Measurements from ENCODE around the gene IFT52.
A peak's percentile ranks its signal among the peaks of the same experiment; 100 is the strongest.

Gene IFT52

DNA sequence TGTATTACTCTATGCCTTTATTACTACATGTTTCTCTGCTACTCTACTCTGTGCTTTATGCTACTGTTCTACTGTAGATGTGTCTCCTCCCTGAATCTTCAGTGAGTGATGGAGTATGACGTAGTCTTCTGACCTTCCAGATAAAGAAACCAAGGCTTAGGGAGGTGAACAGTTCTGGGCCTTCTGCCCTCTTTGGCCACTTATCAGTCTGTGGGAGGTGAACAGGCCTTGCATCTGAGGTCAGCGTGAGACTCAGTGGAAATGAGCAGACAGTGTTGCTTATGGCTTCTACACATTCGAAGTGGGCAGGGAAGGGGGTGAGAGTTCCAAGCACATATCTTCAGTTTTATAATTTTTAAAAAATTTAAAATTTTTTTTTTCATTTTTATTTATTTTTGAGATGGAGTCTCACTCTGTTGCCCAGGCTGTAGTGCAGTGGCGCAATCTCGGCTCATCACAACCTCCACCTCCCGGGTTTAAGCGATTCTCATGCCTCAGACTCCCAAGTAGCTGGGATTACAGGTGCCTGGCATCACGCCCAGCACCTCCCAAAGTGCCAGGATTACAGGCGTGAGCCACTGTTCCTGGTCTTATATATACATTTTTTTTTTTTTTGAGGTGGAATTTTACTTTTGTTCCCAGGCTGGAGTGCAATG lies 100.3 kb downstream of the IFT52 start:
- no peak for DNase-seq (ENCODE audit: low spot score)

DNA sequence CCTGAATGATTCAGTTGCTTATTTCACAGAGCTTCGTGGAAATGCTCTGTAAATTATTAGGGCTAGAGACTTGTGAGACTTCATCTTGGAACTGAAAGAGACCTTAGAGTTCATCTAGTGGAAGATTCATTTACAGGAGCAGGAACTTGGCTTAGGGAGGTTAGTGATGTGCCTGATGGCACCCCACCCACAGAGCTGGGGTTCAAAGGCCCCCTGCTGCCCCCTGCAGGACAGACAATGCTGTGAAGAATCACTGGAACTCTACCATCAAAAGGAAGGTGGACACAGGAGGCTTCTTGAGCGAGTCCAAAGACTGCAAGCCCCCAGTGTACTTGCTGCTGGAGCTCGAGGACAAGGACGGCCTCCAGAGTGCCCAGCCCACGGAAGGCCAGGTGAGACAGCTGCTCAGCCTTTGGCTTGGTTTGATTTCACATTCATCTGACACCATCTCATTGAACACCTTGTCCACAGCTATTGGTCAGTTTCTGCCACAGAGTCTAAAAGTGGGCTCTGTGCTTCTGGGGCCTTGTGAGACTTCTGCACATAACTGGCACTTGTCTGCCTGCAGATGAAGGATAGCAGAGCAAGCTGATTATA lies 101.3 kb downstream of the IFT52 start:
- DNase-seq (ENCODE audit: low spot score), result peak; percentile 52

DNA sequence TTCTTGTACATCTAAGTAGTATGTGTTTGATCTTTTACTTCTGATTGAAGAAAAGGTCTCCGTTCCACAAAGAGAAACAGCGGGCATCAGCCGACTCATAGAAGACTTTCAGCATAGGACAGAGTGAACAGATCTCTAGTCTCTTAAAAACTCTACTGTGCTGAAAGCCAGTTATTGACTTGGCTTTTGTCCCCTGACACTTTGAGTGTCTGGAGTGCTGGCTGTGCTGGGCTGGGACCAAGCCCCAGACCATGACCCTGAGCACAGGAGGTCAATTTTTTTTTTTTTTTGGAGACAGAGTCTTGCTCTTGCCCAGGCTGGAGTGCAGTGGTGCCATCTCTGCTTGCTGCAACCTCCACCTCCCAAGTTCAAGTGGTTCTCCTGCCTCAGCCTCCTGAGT lies 104.0 kb downstream of the IFT52 start:
- DNase-seq (ENCODE audit: low spot score), result no peak

DNA sequence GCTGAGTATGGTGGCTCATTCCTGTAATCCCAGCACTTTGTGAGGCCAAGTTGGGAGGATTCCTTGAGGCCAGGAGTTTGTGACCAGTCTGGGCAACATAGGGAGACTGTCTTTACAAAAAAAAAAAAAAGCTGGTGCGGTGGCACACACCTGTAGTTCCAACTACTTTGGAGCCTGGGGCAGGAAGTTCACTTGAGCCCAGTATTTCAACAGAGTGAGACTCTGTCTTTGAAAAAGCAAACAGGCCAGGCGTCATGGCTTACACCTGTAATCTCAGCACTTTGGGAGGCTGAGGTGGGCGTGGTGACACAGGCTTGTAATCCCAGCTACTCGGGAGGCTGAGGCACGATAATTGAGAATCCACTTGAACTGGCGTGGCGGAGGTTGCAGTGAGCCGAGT lies 104.8 kb downstream of the IFT52 start:
- DNase-seq (ENCODE audit: low spot score), result no peak

All from kidney tubule cell (primary cell).